ENCODE results near the gene FAM229B.
"Not testable (repeated sequence)": the region's sequence is repeated elsewhere in the genome, so short reads cannot be mapped to it uniquely, and the experiment has no call there.

The FAM229B gene

GRCh38 chr6:112087136-112087911, at the start of gene FAM229B, which contains the start of gene TUBE1:
Gene FAM229B (plus strand): TSS chr6:112087591. CDS start chr6:112099284, 11,693 bp downstream.
Gene TUBE1 (minus strand): TSS chr6:112087482. CDS start chr6:112087434, 48 bp downstream.
- DNase-seq: peak; percentile 86

- DNase-seq: no peak
Observed at GRCh38 chr6:112037783-112038216, 49.6 kb upstream of the FAM229B start.

- no peak for DNase-seq
Observed at GRCh38 chr6:112038268-112038667, 49.1 kb upstream of the FAM229B start.

- DNase-seq: no peak
Observed at GRCh38 chr6:112038756-112039430, 48.5 kb upstream of the FAM229B start.

- DNase-seq: no peak
Observed at GRCh38 chr6:112039431-112039770, 48.0 kb upstream of the FAM229B start.

GRCh38 chr6:112040956-112041355, 46.4 kb upstream of the FAM229B start:
- no peak for DNase-seq

- DNase-seq: no peak
Observed at GRCh38 chr6:112041535-112041934, 45.9 kb upstream of the FAM229B start.

GRCh38 chr6:112043032-112044007, 44.1 kb upstream of the FAM229B start:
- DNase-seq: peak; percentile 6

- DNase-seq: no peak
Observed at GRCh38 chr6:112044196-112044595, 43.2 kb upstream of the FAM229B start.

- no peak for DNase-seq
Observed at GRCh38 chr6:112044856-112045255, 42.5 kb upstream of the FAM229B start.

- not testable (repeated sequence) for DNase-seq
Observed at GRCh38 chr6:112047523-112047922, 39.9 kb upstream of the FAM229B start.

- no peak for DNase-seq
Observed at GRCh38 chr6:112049026-112049799, 38.2 kb upstream of the FAM229B start.

GRCh38 chr6:112049996-112050395, 37.4 kb upstream of the FAM229B start:
- DNase-seq: no peak

- DNase-seq: no peak
Observed at GRCh38 chr6:112050429-112050828, 37.0 kb upstream of the FAM229B start.

- DNase-seq: not testable (repeated sequence)
Observed at GRCh38 chr6:112051251-112051740, 36.1 kb upstream of the FAM229B start.

- DNase-seq: no peak
Observed at GRCh38 chr6:112054001-112054400, 33.4 kb upstream of the FAM229B start, which contains the start of gene CCN6. Gene CCN6 (plus strand): TSS chr6:112054104. CDS start chr6:112054358, 254 bp downstream.

GRCh38 chr6:112054555-112055190, 32.7 kb upstream of the FAM229B start:
- no peak for DNase-seq

GRCh38 chr6:112058243-112059032, 29.0 kb upstream of the FAM229B start:
- no peak for DNase-seq

- DNase-seq: no peak
Observed at GRCh38 chr6:112061605-112062004, 25.8 kb upstream of the FAM229B start.

GRCh38 chr6:112062966-112063365, 24.4 kb upstream of the FAM229B start:
- DNase-seq: no peak
